Heart left ventricle (tissue), 16 donors: ENCODE data around the gene ST6GALNAC1. TPM values are rescaled to one million over a fixed set of nuclear protein-coding genes. Genes with fewer than 3 reads are reported as not detected.

ENCODE experiments used
- ATAC-seq, 4 donors: fragments of 200-7000 bp; cut with Tn5 transposase; one replicate each; pipeline ENCODE4 v1.9.1; 2020 to 2022; ENCODE audit warnings: moderate library complexity in 4 of 4, mild to moderate bottlenecking in 3 of 4, moderate number of reproducible peaks in 1 of 4
- DNase-seq, 5 donors: peaks; one replicate each; pipeline ENCODE4 v3.0.0-alpha.2; 2020
- H3K27ac ChIP-seq, 12 donors: fragments of 200-600 bp; sonication (generic) in 4 of 12; one replicate each; pipeline versions ENCODE4 v1.5.0 to v1.8.0; 2016 to 2022; ENCODE audit warnings: mild to moderate bottlenecking in 2 of 12
- H3K27me3 ChIP-seq, 9 donors: fragments of 200-600 bp; sonication (generic) in 2 of 9; one replicate each; pipeline versions ENCODE4 v1.5.1 to v1.8.0; 2016 to 2022; ENCODE audit warnings: mild to moderate bottlenecking in 3 of 9
- H3K36me3 ChIP-seq, 9 donors: fragments of 200-600 bp; sonication (generic) in 2 of 9; one replicate each; pipeline versions ENCODE4 v1.5.0 to v1.8.0; 2018 to 2022; ENCODE audit warnings: mild to moderate bottlenecking in 2 of 9
- H3K4me1 ChIP-seq, 12 donors: fragments of 200-600 bp; sonication (generic) in 4 of 12; one replicate each; pipeline versions ENCODE4 v1.5.0 to v1.8.0; 2016 to 2022; ENCODE audit warnings: mild to moderate bottlenecking in 3 of 12
- H3K4me3 ChIP-seq, 12 donors: fragments of 200-600 bp; sonication (generic) in 4 of 12; one replicate each; pipeline versions ENCODE4 v1.5.0 to v1.8.0; 2017 to 2022; ENCODE audit warnings: mild to moderate bottlenecking in 9 of 12, moderate library complexity in 4 of 12
- H3K9me3 ChIP-seq, 12 donors: fragments of 200-600 bp; sonication (generic) in 4 of 12; one replicate each; pipeline versions ENCODE4 v1.5.0 to v1.8.0; 2016 to 2022; ENCODE audit warnings: mild to moderate bottlenecking in 1 of 12
- CTCF ChIP-seq, 12 donors: fragments of 200-600 bp; sonication (generic) in 4 of 12; IDR thresholded peaks; one replicate each; pipeline versions ENCODE4 v1.5.0 to v1.8.0; 2018 to 2022; ENCODE audit warnings: antibody characterized with exemption in 12 of 12, mild to moderate bottlenecking in 5 of 12
- POLR2A ChIP-seq, 2 donors: fragments of 450-650 bp; IDR thresholded peaks; one replicate each; pipeline ENCODE4 v1.6.1; 2017; ENCODE audit warnings: antibody characterized with exemption in 2 of 2, mild to moderate bottlenecking in 2 of 2, moderate library complexity in 2 of 2
- WGBS, 4 donors: extraction: QIAGEN DNeasy Blood & Tissue Kit in 2 of 4; methylation state at CpG; one replicate each; pipeline versions ENCODE4 v1.1.5 to v1.1.7; 2013 to 2018; 5-methylcytosine and 5-hydroxymethylcytosine counted together
- intact Hi-C, 10 donors: fragments of 100-400 bp; cut with DNase I; formaldehyde crosslinking; loops; one replicate each; pipeline versions ENCODE4 v1.11.1 to v1.14.2; 2022
- polyA plus RNA-seq, 2 donors: library from polyadenylated mRNA; stranded (reverse); fragments of 200-250 nt; gene quantifications; one replicate each; pipeline ENCODE4 v1.2.3, GENCODE V29; 2013
- total RNA-seq, 9 donors: library from RNA; depleted of rRNA in 2 of 9; stranded (reverse); fragments of >200 nt in 2 of 9; fragmentation: NEBNext Ultra II Directional in 3 of 9; extraction: Animal tissue kit (Norgen Biotek cat#: 25700) in 3 of 9; gene quantifications; one replicate each; pipeline versions ENCODE4 v1.1.0 to v1.2.4, GENCODE V29; 2016 to 2023
- donor health status: ischemic (EF 13 %, LVEDD 7.1; RV severe dilation, severe dysfunction).
- donor health status: healthy with polysubstance abuse.
- donor health status: DM: no; HTN: yes; CAD: no.
- donor health status: DM: no; HTN: no; CAD: no.
- donor health status: ischemic (EF 25% LVEDD 6.9; RV normal size, moderate dysfunction).
- donor health status: ischemic (EF 25% LVEDD 5.7; RV mildly dilated, moderate dysfunction).
- donor health status: healthy.
- donor health status: DM: yes; HTN: yes; CAD: no.
- donor health status: ischemic (EF 35%, LVEDD 5.7; RV mildly dilated, moderate dysfunction).
- donor health status: nonischemic (EF 11% LVEDD 7.7; RV severe dilation, severe dysfunction).
- donor health status: DM: yes; HTN: yes; CAD: no.
- donor health status: PGD.
- donor health status: ischemic (EF 29% LVEDD 5.4; RV normal size, mild dysfunction).
- donor health status: nonischemic (EF 23%, LVEDD 6.1; RV moderate dilation, normal function).

The ST6GALNAC1 gene
- total and polyA plus RNA-seq, 11 donors: 1.7 to 10.3 (median 3.5) TPM

GRCh38 chr17:76633628-76634328 lies 9.8 kb downstream of the ST6GALNAC1 start:
- H3K4me3 ChIP-seq: no peak overlapping the region
- H3K27me3 ChIP-seq: no peaks in the 10 kb centered on the region
- H3K36me3 ChIP-seq: peaks cover 0 to 3% (median 0%) of the 10 kb centered on the region in 9 donors
- no peak overlapping the region for H3K27ac ChIP-seq
- no peaks in the 10 kb centered on the region for H3K9me3 ChIP-seq
- 90 to 94% (median 91%) methylated on average over 14 of the region's 14 CpGs for WGBS, 4 donors
- TF ChIP-seq POLR2A (IDR thresholded peaks at IDR 0.05): no peak
- TF ChIP-seq CTCF (IDR thresholded peaks at IDR 0.05): no peak
- H3K4me1 ChIP-seq: no peaks in the 10 kb centered on the region
- DNase-seq (no peak), ATAC-seq (no peak)
- intact Hi-C loops: no loop called here

GRCh38 chr17:76631821-76632565 lies 11.6 kb downstream of the ST6GALNAC1 start:
- no peak for TF ChIP-seq POLR2A (IDR thresholded peaks at IDR 0.05)
- TF ChIP-seq CTCF (IDR thresholded peaks at IDR 0.05): no peak
- Histone ChIP-seq H3K27ac (no peak overlapping the region), H3K27me3 (no peaks in the 10 kb centered on the region), H3K4me1 (no peaks in the 10 kb centered on the region), H3K4me3 (no peak overlapping the region), H3K9me3 (no peaks in the 10 kb centered on the region), H3K36me3 (peaks cover 0 to 5% (median 0%) of the 10 kb centered on the region in 9 donors)
- intact Hi-C loops: no loop called here
- no peak for ATAC-seq
- WGBS, 4 donors: 76 to 82% (median 81%) methylated on average over 10 of the region's 10 CpGs
- no peak for DNase-seq

GRCh38 chr17:76630151-76630550 lies 13.4 kb downstream of the ST6GALNAC1 start:
- H3K9me3 ChIP-seq: no peaks in the 10 kb centered on the region
- 77 to 80% (median 78%) methylated on average over 6 of the region's 6 CpGs for WGBS, 4 donors
- H3K4me3 ChIP-seq: no peak overlapping the region
- TF ChIP-seq CTCF (IDR thresholded peaks at IDR 0.05) (no peak), POLR2A (IDR thresholded peaks at IDR 0.05) (no peak)
- H3K27ac ChIP-seq: no peak overlapping the region
- peaks cover 0 to 9% (median 0%) of the 10 kb centered on the region in 9 donors for H3K36me3 ChIP-seq
- intact Hi-C loops: no loop called here
- no peak for DNase-seq
- H3K4me1 ChIP-seq: no peaks in the 10 kb centered on the region
- H3K27me3 ChIP-seq: no peaks in the 10 kb centered on the region
- ATAC-seq: no peak

GRCh38 chr17:76627510-76627909 lies 16.0 kb downstream of the ST6GALNAC1 start:
- no peak overlapping the region for H3K4me3 ChIP-seq
- intact Hi-C loops: loop anchor here in 4 of 10 donors (5.0 to 10.0 kb wide), 4 partner anchors 53 to 105 kb away; partner anchors contain the start of gene MXRA7 (in 2 of the 4)
- H3K4me1 ChIP-seq: peaks cover 0 to 7% (median 0%) of the 10 kb centered on the region in 12 donors
- H3K27ac ChIP-seq: no peak overlapping the region
- H3K27me3 ChIP-seq: no peaks in the 10 kb centered on the region
- ATAC-seq (no peak), DNase-seq (no peak)
- no peak for TF ChIP-seq CTCF (IDR thresholded peaks at IDR 0.05)
- TF ChIP-seq POLR2A (IDR thresholded peaks at IDR 0.05): no peak
- H3K9me3 ChIP-seq: no peaks in the 10 kb centered on the region
- WGBS, 4 donors: 92 to 98% (median 95%) methylated on average over 10 to 13 of the region's 13 CpGs
- H3K36me3 ChIP-seq: peaks cover 0 to 9% (median 0%) of the 10 kb centered on the region in 9 donors
